ENCODE measurements around the gene KHSRP.

DNA sequence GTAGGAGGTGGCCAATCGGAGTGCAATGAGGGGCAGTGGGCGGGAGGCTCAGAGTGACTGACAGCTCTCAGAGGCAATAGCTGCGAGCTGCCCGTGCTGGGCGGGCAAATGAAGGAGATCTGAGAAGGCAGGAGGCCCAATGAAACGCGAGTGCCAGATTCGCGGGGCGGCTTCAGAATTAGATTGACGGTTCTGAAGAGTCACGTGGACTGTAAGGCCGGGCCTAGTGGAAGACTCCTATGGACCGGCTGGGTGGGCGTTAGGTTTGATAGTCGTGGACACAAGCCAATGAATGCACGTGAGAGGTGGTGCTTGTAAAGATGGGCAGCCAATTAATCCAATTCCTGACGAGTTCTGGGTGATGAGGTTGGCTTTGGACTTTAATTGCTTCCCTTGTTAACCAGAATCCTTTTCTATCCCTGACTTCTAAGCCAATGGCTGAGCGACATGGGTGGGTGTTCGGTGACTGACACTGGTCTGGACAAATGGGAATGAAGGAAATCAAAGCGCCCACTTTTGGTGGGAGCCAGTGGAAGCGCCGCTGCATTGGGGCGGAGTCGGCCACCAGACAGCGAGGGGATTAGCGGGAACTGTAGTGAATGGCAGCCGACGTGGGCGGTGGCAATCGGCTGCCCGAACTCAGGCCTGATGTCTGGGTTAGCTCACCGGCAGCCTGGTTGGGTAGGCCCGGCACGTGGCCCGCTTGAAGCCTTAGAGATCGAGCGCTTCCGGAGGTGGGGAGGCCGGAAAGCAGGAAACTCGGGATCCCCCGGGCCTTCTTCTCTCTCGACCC is 524 bp upstream of the KHSRP start:
- TF ChIP-seq, protein P1, sequence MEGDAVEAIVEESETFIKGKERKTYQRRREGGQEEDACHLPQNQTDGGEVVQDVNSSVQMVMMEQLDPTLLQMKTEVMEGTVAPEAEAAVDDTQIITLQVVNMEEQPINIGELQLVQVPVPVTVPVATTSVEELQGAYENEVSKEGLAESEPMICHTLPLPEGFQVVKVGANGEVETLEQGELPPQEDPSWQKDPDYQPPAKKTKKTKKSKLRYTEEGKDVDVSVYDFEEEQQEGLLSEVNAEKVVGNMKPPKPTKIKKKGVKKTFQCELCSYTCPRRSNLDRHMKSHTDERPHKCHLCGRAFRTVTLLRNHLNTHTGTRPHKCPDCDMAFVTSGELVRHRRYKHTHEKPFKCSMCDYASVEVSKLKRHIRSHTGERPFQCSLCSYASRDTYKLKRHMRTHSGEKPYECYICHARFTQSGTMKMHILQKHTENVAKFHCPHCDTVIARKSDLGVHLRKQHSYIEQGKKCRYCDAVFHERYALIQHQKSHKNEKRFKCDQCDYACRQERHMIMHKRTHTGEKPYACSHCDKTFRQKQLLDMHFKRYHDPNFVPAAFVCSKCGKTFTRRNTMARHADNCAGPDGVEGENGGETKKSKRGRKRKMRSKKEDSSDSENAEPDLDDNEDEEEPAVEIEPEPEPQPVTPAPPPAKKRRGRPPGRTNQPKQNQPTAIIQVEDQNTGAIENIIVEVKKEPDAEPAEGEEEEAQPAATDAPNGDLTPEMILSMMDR (IDR thresholded peaks at IDR 0.05; ENCODE audit: low read length): no peak
- TF ChIP-seq EZH2 (IDR thresholded peaks at IDR 0.05; ENCODE audit: borderline replicate concordance, low read length): no peak
